GM19035 (cell line): ENCODE data around the gene RNU6-1.

ENCODE experiments used
- ATAC-seq: cut with Tn5 transposase; IDR thresholded peaks from one replicate; pipeline ENCODE4 v1.9.1; 2021; ENCODE audit not compliant: unreplicated experiment

The RNU6-1 gene

DNA sequence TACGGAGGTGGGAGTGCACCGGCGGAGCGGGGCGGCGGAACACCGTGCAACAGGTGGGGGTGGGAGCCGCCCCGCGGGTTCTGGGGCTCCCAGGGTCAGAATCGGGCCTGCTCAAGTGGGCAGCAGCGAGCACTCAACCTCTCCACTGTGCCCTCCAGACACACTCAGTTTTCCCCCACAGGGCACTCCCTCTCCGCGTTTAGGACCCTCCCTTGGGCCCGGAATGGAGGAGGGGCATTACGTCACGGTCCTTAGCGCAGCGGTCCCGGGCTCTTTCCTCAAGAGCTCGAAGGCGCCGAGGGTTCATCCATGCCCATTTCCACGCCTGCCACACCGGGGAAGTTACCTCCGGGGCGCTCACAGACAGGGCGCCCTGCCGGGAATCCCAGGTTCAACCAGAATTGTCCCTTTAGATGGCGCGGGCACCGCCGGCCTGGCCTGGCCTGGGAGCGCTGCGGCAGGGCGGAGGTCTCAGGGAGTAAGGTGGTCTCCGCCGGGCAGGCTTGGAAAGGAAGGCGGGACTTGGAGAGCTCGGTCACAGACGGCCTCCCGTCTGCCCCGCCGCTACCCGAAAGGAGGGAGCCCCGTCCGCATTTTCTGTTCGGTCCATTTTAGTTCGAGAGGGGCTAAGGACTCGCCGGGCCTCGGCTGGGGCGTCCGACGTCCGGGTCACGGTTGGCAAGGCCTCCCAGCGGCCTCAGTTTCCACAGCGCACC is 5.1 kb downstream of the RNU6-1 start:
- no peak for ATAC-seq

DNA sequence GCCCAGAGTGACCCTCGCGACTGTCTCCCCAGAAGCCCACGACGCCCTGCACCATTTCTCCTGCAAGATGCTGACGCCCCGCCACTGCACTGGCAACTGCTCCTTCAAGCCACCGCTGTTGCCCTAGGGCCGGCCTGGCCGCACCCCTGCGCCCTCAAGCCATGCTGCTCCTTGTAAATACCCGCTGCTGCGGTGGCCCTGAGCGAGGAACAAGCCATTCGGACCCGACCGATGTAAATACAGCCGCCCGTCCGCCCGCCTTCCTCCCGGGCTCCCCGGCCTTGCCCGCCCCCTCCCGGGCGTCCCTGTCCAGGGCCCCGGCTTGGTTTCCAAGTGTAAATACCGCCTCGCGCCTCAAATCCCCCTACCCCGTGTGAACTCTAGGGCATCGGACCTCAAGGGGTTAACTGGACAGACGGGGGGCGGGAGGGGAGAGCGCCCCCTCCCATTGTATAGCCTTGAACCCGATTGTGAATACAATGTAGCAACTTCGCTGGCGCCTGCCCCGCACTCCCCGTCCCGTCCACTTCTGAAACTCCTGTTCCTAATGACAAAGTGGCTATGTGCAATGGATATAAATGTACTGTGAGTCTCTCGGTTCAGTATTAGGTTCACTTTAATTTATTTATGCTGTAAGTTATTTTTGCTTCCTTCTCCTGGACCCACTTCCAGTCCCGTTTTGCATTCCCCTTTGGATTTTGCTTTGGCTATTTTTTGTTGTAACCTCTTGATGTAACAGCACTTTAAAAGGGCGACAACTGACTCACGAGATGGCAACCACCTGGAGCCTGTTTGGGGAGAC is 5.9 kb downstream of the RNU6-1 start:
- no peak for ATAC-seq

DNA sequence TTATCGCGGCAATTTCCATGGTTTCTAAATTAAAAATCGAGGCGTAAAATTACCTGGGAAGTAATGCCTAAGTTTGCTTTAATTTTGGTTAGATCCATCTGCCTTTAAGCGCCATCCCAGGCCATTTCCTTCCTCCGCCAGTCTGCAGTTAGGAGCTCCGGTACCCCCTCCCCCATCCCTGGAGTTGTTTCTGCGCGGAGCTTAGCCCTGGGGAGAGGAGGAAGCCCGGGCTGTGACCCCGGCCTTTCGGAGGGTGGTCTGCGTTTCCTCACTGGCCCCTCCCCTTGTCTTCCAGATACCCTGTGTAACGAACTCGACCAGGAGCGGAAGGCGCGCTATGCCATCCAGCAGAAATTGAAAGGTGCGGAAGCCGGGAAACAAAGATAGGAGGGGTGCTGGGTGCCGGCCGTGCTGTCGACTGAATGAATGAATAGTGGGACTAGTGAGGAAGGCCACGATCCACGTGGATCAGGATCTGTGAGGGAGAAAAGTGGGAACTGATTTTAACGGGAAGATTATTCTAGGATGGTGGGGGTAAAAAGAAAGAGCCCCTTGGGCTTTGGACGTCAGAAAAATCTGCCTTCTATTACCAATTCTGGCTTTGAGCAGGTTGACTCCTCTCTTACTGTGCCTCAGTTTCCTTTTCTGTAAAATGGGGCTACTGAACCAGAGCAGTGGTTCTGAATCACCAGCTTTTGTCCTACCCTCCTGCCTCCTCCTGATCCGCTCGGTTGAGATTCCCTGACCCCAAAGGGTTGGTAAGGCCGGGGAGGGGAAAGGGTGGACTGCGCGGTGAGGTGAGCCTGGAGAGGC is 6.7 kb downstream of the RNU6-1 start:
- no peak for ATAC-seq

- ATAC-seq: no peak
Observed at GRCh38 chr15:67832031-67832551, 7.8 kb downstream of the RNU6-1 start.

DNA sequence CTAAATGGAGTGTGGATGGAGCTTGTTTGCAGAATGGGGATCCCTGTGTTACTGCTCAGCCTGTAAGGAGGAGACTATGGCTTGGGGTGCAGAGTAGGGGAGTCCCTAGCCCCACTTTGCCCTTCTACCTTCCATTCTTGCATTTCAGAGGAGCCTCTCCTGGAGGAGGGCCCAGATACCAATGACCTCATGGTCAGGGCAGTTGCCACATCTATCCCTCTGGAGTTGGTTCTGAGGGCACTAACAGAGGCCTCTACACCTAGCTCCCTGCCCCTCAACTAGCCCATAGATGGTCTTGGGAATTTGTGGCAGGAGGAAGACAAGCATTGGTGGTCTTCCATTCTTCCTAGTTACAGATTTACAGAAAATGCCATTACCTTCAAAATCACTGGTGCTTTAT is 8.5 kb downstream of the RNU6-1 start:
- ATAC-seq: no peak

DNA sequence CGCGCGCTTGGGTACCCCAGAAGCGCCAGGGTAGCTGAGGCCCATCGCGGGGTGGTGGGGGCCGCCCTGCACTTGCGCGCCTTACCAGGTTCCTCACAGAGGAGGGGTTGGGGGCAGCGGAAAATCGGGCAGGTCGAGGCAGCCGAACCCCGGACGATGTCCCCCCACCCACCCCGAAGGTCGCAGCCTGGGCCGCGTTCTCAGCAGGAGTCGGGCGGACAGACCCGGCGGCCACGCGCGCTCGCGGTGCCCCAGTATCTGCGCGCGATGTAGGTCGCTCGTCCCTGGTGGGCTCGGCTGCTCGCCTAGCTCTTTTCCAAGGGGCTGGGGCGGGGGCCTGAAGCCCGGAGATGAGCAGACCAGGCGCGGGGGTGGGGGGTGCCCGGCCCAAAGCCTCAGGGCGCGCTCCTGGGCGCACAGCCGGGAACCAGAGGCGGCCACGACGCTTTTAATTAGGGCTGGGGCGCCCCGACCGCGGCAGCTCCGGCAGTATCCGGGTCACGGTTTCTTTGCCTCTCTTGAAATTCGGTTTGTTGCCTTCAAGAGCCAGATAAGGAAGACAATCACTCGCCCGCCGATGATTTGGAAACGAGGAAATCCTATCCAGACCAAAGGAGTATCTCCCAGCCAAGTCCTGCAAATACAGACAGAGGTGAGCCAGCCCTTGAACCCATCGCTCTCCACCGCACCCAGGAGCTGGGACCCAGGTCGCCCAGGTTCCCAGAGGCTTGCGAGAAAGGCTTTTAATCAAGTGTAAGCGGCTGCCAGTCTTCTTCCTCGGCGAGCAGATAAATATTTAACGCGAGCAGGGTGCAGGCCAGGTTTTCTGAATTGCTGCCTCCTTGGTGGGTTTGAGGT is 10.0 kb downstream of the RNU6-1 start:
- ATAC-seq: no peak

- ATAC-seq: no peak
Observed at GRCh38 chr15:67828969-67829646, 10.7 kb downstream of the RNU6-1 start.

DNA sequence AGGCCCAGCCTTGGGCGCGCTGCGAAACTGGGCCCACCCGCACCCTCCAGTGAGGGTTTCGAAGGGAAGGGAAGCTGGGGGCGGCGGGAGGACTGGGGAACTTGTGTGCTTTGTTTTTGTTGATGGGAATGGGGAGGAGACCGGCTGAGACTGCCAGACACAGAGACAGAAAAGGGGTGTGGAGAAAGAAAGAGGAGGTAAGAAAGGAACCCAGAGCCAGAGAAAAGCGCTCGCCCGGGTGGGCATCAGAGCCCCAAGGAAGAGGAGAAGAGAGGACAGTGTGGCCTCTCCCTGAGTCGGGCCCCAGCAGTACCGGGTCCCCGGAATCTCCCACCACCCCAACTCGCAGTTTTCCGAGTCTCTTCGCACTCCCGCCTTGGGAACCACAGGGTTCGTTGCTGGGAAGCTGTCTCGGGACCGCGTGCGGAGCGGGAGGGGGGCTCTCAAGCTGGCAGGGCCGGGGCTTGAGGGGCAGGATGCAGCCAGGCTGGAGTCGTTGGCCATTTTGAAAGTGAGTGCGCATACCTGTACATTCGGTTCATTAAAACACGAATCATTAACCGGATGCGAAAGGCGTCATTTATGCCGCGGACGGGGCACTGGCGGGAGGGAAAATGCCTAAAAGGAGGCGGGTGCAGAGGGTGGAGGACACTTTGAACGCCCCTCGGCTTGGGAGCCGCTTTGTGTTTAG is 11.4 kb downstream of the RNU6-1 start:
- no peak for ATAC-seq

GRCh38 chr15:67827562-67828277 is 12.1 kb downstream of the RNU6-1 start:
- no peak for ATAC-seq

DNA sequence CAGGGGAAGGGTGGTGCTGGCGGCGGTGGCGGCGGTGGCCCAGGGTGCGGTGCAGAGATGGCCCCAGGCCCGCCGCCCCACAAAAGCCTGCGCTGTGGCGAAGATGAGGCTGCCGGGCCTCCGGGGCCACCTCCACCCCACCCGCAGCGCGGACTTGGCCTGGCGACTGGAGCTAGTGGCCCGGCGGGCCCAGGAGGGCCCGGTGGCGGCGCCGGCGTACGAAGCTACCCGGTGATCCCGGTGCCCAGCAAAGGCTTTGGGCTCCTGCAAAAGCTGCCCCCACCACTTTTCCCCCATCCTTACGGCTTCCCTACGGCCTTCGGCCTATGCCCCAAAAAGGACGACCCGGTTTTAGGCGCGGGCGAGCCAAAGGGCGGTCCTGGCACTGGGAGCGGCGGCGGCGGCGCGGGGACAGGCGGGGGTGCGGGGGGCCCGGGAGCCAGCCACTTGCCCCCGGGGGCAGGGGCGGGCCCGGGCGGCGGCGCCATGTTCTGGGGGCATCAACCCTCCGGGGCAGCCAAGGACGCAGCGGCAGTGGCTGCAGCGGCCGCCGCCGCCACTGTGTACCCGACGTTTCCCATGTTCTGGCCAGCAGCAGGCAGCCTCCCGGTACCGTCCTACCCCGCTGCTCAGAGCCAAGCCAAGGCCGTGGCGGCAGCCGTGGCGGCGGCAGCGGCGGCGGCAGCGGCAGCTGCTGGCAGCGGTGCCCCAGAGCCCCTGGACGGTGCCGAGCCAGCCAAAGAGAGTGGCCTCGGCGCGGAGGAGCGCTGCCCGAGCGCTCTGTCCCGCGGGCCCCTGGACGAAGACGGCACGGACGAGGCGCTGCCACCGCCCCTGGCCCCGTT is 12.9 kb downstream of the RNU6-1 start:
- no peak for ATAC-seq

DNA sequence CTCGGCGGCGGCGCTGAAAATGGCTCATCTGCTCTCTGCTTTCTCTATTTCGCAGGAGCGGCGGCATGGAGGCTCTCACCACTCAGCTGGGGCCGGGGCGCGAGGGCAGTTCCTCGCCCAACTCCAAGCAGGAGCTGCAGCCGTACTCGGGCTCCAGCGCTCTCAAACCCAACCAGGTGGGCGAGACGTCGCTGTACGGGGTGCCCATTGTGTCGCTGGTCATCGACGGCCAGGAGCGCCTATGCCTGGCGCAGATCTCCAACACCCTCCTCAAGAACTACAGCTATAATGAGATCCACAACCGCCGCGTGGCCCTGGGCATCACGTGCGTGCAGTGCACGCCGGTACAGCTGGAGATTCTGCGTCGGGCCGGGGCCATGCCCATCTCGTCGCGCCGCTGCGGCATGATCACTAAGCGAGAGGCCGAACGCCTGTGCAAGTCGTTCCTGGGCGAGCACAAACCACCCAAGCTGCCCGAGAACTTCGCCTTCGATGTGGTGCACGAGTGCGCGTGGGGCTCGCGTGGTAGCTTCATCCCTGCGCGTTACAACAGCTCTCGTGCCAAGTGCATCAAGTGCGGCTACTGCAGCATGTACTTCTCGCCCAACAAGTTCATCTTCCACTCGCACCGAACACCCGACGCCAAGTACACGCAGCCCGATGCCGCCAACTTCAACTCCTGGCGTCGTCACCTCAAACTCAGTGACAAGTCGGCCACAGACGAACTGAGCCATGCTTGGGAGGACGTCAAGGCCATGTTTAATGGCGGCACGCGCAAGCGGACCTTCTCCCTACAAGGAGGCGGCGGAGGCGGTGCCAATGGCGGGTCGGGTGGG is 13.7 kb downstream of the RNU6-1 start:
- no peak for ATAC-seq

GRCh38 chr15:67824976-67825880 is 14.6 kb downstream of the RNU6-1 start, which contains the start of gene SKOR1:
TSS of gene SKOR1 (plus strand) at chr15:67825509. CDS start at chr15:67825603, 94 bp downstream.
- ATAC-seq: no peak

DNA sequence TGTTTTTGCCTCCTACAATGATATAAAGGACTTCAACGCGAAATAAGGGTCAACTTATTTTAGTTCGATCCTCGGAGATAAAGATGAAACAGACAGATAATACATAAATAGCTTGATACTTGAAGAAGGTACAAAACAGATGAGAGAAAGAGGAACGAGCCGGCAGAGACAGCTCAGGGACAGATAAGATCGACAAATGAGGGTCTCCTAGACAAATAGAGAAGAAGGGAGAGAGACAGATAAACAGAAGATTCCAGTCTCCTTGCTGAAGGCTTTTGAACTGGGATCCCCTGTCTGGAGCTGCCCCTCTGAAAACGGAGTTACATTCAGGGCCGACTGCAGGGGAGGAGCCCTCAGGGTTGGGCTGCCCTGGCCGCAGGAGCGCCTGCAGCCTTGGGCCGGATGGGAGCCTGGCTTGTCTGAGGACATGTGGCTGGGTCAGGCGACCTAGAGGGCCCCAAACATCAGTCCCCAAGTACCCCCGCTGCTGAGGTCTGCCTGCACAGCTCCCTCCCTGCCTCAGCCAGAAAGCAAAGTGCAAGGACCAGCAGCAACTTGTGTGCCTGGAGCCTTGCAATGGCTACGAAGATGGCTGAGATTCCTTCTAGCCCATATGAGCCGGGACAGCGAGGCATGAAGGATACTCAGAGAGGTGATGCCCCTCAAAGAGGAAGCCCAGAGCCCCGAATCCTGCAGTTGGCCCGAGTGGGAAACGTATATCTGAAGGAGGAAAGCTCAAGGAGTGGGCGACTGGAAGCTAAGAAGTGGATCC is 15.5 kb downstream of the RNU6-1 start:
- no peak for ATAC-seq

DNA sequence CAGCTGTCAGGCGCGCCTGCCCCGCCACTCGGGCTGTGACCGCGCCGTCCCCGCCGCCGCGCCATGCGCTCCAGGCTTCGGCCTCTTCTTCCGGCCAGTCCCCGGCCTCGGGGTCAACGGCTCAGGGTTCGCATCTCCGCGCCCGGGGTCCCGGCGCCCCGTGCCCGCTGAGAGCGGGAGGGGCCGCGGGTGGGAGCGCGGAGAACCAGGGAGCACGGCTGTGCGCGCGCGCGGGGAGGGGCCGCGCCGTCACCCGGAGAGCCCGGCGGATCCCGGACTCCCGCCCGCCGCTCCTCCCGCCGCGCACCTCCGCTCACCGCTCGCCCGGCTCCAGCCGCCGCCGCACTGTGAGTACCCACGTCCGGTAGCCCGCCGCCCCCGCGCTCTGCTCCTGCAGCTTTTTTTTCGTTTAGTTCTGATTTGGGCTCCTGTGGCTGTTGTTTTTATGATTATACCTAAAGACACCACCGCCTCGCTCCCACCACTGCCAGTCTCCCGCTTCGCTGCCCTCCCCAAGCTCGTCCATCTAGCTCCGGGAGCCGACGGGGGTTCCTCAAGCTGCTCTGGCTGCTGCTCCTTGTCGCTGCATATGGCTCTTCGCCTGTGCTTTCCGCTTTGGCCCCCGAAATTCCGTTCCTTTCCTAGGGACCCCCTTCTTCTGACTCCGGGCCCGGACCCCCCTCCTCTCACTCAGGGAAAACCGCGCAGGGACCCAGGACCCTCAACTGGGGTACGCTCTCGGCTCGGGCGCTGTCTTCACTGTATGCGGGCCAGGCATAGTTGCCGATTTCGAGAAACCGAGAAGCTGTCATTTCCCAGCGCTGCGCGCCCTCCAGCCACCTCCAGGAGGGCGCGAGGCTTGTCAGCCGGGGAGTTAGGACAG is 16.3 kb downstream of the RNU6-1 start:
- no peak for ATAC-seq
